GM12878 (cell line): ENCODE results near the gene IL22.

Source experiments
- BCL11A ChIP-seq: IDR thresholded peaks from 2 replicates; pipeline ENCODE4 v1.6.1; 2011; ENCODE audit warnings: low read depth, low read length
- CHD2 ChIP-seq: IDR thresholded peaks from 2 replicates; pipeline ENCODE4 v1.6.1; 2011; ENCODE audit warnings: low read depth, low read length, improper control_type of control experiment, borderline replicate concordance
- CTCF ChIP-seq, 3 experiments: IDR thresholded peaks in 2 of 3; conservative IDR thresholded peaks in 1 of 3; 2 replicates each; pipeline ENCODE4 v1.5.1; 2011; ENCODE audit warnings: low read depth in 3 of 3, low read length in 3 of 3, mild to moderate bottlenecking in 3 of 3, control low read depth in 2 of 3, moderate library complexity in 2 of 3, inconsistent platforms in 1 of 3, mixed read lengths in 1 of 3; ENCODE audit not compliant: control insufficient read depth in 2 of 3, insufficient read depth in 1 of 3; ENCODE audit errors: extremely low read depth in 1 of 3
- ETV6 ChIP-seq, 2 experiments: fragments of 450-650 bp in 1 of 2; IDR thresholded peaks in 1 of 2; conservative IDR thresholded peaks in 1 of 2; 2 replicates each; pipeline ENCODE4 v1.6.1; 2014; ENCODE audit warnings: antibody characterized with exemption in 1 of 2, borderline replicate concordance in 1 of 2, low read depth in 1 of 2, mild to moderate bottlenecking in 1 of 2, moderate library complexity in 1 of 2
- KAT2A ChIP-seq: conservative IDR thresholded peaks from 2 replicates; pipeline ENCODE4 v1.6.1; 2011; ENCODE audit warnings: low read depth, low read length; ENCODE audit not compliant: control insufficient read depth
- MXI1 ChIP-seq: fragments of 150-350 bp; IDR thresholded peaks from 2 replicates; pipeline ENCODE4 v1.6.1; 2011; ENCODE audit warnings: low read depth, mild to moderate bottlenecking, inconsistent platforms, low read length, improper control_type of control experiment
- TCF3 ChIP-seq: IDR thresholded peaks from 2 replicates; pipeline ENCODE4 v1.6.1; 2012; ENCODE audit warnings: low read depth, mild to moderate bottlenecking, low read length, borderline replicate concordance; ENCODE audit not compliant: insufficient read depth
- YY1 ChIP-seq: IDR thresholded peaks from 2 replicates; pipeline ENCODE4 v1.6.1; 2011; ENCODE audit warnings: low read depth, mild to moderate bottlenecking, low read length
- ZSCAN29 ChIP-seq: fragments of 450-650 bp; IDR thresholded peaks from 2 replicates; pipeline ENCODE4 v1.6.1; 2017; ENCODE audit warnings: mild to moderate bottlenecking, moderate library complexity

- TF ChIP-seq YY1, result no peak
- no peak for TF ChIP-seq ETV6 (conservative IDR thresholded peaks at IDR 0.05 in 1 of 2, IDR thresholded peaks at IDR 0.05 in 1 of 2; ENCODE audit: borderline replicate concordance in 1 of 2, low read depth in 1 of 2)
- TF ChIP-seq ZSCAN29, result no peak
- no peak for TF ChIP-seq CHD2
- TF ChIP-seq CTCF (IDR thresholded peaks at IDR 0.05 in 2 of 3, conservative IDR thresholded peaks at IDR 0.05 in 1 of 3; ENCODE audit: control insufficient read depth in 2 of 3, extremely low read depth in 1 of 3, insufficient read depth in 1 of 3, low read depth in 3 of 3, low read length in 3 of 3), result no peak
- no peak for TF ChIP-seq KAT2A
- TF ChIP-seq MXI1, result no peak
- TF ChIP-seq BCL11A, result no peak
- no peak for TF ChIP-seq TCF3
Observed at GRCh38 chr12:68293347-68293746, 39.9 kb upstream of the IL22 start.
